ENCODE data around the gene PLA2G6.

- TF ChIP-seq CTCF (CRISPR knock-in tag; IDR thresholded peaks at IDR 0.05) (peak; percentile 38), IKZF1 (IDR thresholded peaks at IDR 0.05) (no peak), ELK4 (CRISPR knock-in tag; IDR thresholded peaks at IDR 0.05; ENCODE audit: borderline replicate concordance) (no peak), ZNF629 (CRISPR knock-in tag; conservative IDR thresholded peaks at IDR 0.05) (no peak), BORCS8-MEF2B (CRISPR knock-in tag; IDR thresholded peaks at IDR 0.05) (no peak), JUNB (CRISPR knock-in tag; IDR thresholded peaks at IDR 0.05; ENCODE audit: borderline replicate concordance) (no peak), MLLT10 (CRISPR knock-in tag; IDR thresholded peaks at IDR 0.05) (no peak), SIN3A (IDR thresholded peaks at IDR 0.05; ENCODE audit: borderline replicate concordance, low read depth, low read length) (no peak), NR1H2 (CRISPR knock-in tag; IDR thresholded peaks at IDR 0.05; ENCODE audit: borderline replicate concordance, low read depth) (no peak), GTF2F1 (IDR thresholded peaks at IDR 0.05; ENCODE audit: low read length) (no peak)
Measured at GRCh38 chr22:38153821-38154562, 27.6 kb downstream of the PLA2G6 start.
